ENCODE measurements around the gene PPRC1. TPM values are rescaled to one million over a fixed set of nuclear protein-coding genes. Genes with fewer than 3 reads are reported as not detected.

Gene PPRC1
- total RNA-seq, 1 donor from 2014 or later: 62.6 TPM

DNA sequence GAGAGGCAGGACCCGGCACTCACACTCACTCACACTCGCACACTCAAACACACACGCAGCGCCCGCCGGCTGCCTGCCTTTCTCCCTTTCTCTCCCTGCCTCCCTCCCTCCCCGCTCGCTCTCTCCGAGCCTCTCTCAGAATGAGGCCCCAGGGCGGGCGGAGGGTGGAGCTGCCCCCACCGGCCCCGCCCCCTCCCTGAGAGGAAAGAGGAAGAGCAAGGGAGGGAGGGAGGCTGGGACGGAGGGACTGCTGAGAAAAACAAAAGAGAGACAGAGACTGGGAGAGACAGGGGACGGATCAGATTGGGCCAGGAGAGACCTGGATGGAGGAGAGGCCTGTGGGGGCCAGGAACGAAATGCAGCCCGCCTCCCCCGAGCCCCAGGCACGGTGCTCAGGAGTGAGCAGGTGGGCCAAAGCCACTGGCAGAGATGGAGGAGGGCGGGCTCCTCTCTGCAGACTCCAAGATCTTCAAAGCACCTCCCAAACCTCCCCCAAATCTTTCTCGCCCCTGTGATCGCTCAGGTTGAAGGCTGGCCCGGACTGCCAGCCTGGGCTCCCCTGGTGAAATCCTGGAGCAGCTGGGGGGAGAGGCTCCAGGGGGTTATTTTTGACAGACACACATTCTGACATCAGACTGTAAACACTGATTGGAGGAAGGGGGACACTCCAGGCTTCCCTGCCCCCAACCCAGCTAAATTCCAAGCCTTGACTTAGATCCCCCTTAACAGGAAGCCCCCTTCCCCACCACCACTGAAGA is 17.8 kb upstream of the PPRC1 start:
- H3K4me1 Mint-ChIP-seq: peaks cover 58% of the 10 kb centered on the region
- peak overlapping the region; percentile 95 for H3K27ac Mint-ChIP-seq
- H3K36me3 Mint-ChIP-seq: peaks cover 5% of the 10 kb centered on the region
- H3K4me3 Mint-ChIP-seq: peak overlapping the region; percentile 90
- peak; percentile 79 for DNase-seq (ENCODE audit: low spot score in 2 of 2, unreplicated experiment in 2 of 2)
- H3K27me3 Mint-ChIP-seq (ENCODE audit: low read depth): no peaks in the 10 kb centered on the region
- no peaks in the 10 kb centered on the region for H3K9me3 Mint-ChIP-seq
- TF ChIP-seq, protein P1, sequence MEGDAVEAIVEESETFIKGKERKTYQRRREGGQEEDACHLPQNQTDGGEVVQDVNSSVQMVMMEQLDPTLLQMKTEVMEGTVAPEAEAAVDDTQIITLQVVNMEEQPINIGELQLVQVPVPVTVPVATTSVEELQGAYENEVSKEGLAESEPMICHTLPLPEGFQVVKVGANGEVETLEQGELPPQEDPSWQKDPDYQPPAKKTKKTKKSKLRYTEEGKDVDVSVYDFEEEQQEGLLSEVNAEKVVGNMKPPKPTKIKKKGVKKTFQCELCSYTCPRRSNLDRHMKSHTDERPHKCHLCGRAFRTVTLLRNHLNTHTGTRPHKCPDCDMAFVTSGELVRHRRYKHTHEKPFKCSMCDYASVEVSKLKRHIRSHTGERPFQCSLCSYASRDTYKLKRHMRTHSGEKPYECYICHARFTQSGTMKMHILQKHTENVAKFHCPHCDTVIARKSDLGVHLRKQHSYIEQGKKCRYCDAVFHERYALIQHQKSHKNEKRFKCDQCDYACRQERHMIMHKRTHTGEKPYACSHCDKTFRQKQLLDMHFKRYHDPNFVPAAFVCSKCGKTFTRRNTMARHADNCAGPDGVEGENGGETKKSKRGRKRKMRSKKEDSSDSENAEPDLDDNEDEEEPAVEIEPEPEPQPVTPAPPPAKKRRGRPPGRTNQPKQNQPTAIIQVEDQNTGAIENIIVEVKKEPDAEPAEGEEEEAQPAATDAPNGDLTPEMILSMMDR (IDR thresholded peaks at IDR 0.05; ENCODE audit: unreplicated experiment): no peak

GRCh38 chr10:102115775-102116174 is 17.1 kb upstream of the PPRC1 start:
- Mint-ChIP-seq H3K27ac (peak overlapping the region; percentile 95), H3K36me3 (peaks cover 3% of the 10 kb centered on the region), H3K4me3 (peak overlapping the region; percentile 90), H3K27me3 (ENCODE audit: low read depth) (no peaks in the 10 kb centered on the region), H3K9me3 (no peaks in the 10 kb centered on the region), H3K4me1 (peaks cover 58% of the 10 kb centered on the region)
- DNase-seq (ENCODE audit: low spot score in 2 of 2, unreplicated experiment in 2 of 2): no peak
- TF ChIP-seq, protein P1 (IDR thresholded peaks at IDR 0.05; ENCODE audit: unreplicated experiment): no peak

GRCh38 chr10:102116656-102117055 is 16.2 kb upstream of the PPRC1 start:
- peak overlapping the region; percentile 84 for H3K4me3 Mint-ChIP-seq
- no peaks in the 10 kb centered on the region for H3K9me3 Mint-ChIP-seq
- H3K27me3 Mint-ChIP-seq (ENCODE audit: low read depth): no peaks in the 10 kb centered on the region
- no peak for DNase-seq (ENCODE audit: low spot score in 2 of 2, unreplicated experiment in 2 of 2)
- H3K27ac Mint-ChIP-seq: peak overlapping the region; percentile 95
- H3K4me1 Mint-ChIP-seq: peaks cover 65% of the 10 kb centered on the region
- H3K36me3 Mint-ChIP-seq: peaks cover 3% of the 10 kb centered on the region
- TF ChIP-seq, protein P1 (IDR thresholded peaks at IDR 0.05; ENCODE audit: unreplicated experiment): no peak

DNA sequence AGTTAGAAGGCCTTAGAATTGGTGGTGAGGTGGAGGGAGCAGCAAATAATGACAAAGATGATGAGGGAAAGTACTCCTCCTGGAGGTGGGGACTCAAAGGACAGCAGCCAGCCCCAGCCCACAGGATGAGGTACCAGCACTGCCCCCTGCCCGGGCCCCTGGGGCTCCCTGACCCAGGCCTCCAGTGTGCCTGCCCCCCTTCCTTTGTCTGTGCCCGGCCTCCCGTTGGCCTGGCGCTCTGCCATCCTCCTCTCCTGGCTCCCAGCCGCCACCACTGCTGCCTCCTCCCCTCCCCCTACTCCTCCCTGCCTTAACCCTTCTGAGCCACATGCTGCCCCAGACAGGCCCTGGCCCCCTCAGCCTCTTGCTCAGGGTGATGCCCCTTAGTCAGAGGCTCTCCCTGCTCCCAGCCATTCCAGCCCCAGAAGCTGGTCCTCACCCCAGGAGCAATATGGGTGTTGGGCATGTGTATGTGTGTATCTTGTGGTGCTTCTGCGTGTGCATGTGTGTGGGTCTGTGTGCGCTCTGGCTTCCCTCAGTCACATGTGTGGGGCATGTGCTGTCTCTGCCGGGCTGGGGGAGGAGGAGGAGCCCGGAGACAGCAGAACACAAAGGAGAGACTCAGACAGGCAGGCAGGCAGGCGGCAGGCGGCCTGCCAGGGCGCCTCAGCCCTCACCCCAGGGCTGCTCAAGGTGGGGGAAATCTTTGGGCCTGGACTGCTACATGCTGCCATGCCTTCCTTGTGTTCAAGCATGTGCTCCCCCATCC is 15.3 kb upstream of the PPRC1 start:
- TF ChIP-seq, protein P1 (IDR thresholded peaks at IDR 0.05; ENCODE audit: unreplicated experiment): no peak
- Mint-ChIP-seq H3K4me3 (peak overlapping the region; percentile 84), H3K27me3 (ENCODE audit: low read depth) (no peaks in the 10 kb centered on the region), H3K27ac (peak overlapping the region; percentile 95), H3K36me3 (no peaks in the 10 kb centered on the region), H3K9me3 (no peaks in the 10 kb centered on the region), H3K4me1 (peaks cover 71% of the 10 kb centered on the region)
- DNase-seq (ENCODE audit: low spot score in 2 of 2, unreplicated experiment in 2 of 2): peak; percentile 61 to 78

GRCh38 chr10:102118867-102119266 is 14.0 kb upstream of the PPRC1 start:
- Mint-ChIP-seq H3K27ac (peak overlapping the region; percentile 95), H3K36me3 (no peaks in the 10 kb centered on the region), H3K4me3 (peak overlapping the region; percentile 84), H3K4me1 (peaks cover 64% of the 10 kb centered on the region), H3K27me3 (ENCODE audit: low read depth) (no peaks in the 10 kb centered on the region), H3K9me3 (no peaks in the 10 kb centered on the region)
- TF ChIP-seq, protein P1 (IDR thresholded peaks at IDR 0.05; ENCODE audit: unreplicated experiment): no peak
- no peak for DNase-seq (ENCODE audit: low spot score in 2 of 2, unreplicated experiment in 2 of 2)
